ENCODE measurements around the gene MAP3K12.

MAP3K12 gene

DNA sequence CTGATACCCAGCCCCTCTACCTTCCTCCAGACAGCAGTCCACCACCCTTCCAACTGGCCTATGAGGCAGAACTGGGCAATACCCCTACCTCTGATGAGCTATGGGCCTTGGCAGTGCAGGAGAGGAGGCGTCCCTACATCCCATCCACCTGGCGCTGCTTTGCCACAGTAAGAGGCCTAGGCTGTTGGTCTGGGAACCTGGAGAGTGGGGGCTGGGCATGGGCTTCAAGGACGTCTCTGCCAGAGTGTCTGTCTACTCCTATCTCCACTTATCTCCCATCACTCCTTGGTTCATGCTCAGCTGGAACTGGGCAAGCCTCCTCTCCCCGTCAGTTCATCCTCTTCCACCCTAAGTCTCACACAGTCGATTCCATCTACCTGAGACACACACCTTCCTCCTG is 69.1 kb downstream of the MAP3K12 start:
- DNase-seq: no peak
